IPS-NIHi7 (cell line): ENCODE data around the gene FAM234B.

Source experiments
- DNase-seq: peaks from one replicate; pipeline ENCODE4 v3.0.0; 2012; ENCODE audit warnings: mixed read lengths; ENCODE audit errors: extremely low spot score

The FAM234B gene

GRCh38 chr12:13116259-13116658 is 72.1 kb downstream of the FAM234B start:
- no peak for DNase-seq

GRCh38 chr12:13117029-13117428 is 72.8 kb downstream of the FAM234B start:
- DNase-seq, result no peak

- DNase-seq, result no peak
Measured at GRCh38 chr12:13119826-13120225, 75.6 kb downstream of the FAM234B start.

- no peak for DNase-seq
Measured at GRCh38 chr12:13120413-13120812, 76.2 kb downstream of the FAM234B start.

- no peak for DNase-seq
Measured at GRCh38 chr12:13121568-13121967, 77.4 kb downstream of the FAM234B start.

GRCh38 chr12:13124656-13125505 is 80.7 kb downstream of the FAM234B start:
- peak; percentile 30 for DNase-seq

- DNase-seq, result no peak
Measured at GRCh38 chr12:13125996-13126395, 81.8 kb downstream of the FAM234B start.

- no peak for DNase-seq
Measured at GRCh38 chr12:13126494-13126893, 82.3 kb downstream of the FAM234B start.

GRCh38 chr12:13127444-13127843 is 83.3 kb downstream of the FAM234B start:
- DNase-seq, result no peak

GRCh38 chr12:13128291-13128965 is 84.2 kb downstream of the FAM234B start:
- DNase-seq, result no peak

GRCh38 chr12:13130981-13131380 is 86.8 kb downstream of the FAM234B start:
- DNase-seq, result no peak
